ENCODE results near the gene PPP1R26. TPM values are rescaled to one million over a fixed set of nuclear protein-coding genes. Genes with fewer than 3 reads are reported as not detected.

The PPP1R26 gene
- total and polyA plus RNA-seq, 5 donors from 2014 or later = 0.05 to 2.5 (median 0.35) TPM; not detected in 1

DNA sequence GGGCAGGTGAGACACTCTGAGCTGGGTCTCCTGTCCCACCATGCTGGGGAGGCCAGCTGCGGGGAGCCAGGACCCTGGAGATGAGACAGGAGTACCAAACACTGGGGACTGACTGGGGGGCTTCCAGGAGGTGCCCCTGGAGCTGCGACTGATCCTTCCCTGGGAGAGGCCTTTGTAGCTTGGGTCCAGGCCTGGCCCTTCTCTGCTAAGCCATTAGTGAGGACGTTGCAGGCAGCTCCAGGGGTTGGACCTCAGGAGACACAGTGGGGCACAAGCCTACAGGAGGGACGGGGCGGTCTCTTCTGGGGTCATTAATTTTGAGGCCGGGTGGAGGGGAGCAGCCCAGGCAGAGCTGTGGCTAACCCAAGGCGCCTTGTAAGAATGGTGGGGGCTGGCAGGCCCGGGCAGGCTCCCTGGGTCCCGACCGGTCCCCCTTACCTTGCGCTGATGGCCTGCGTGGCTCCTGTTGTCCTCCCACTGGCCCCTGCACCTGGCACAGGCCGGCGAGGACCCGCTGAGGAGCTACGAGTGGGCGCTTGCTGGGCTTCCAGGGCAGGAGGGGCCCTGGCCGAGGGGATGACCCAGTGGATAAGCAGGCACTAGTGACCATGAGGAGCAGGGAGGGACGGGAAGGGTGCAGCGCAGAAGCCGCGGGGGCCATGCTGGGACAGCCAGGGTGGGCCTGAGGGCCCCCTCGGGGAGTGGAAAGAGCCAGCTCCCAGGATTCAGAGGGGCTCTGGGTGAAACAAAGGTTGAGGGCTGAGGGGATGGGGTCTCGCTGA, 26.0 kb downstream of the PPP1R26 start:
- no peak overlapping the region for H3K4me3 ChIP-seq (ENCODE audit: low read depth, low read length)

DNA sequence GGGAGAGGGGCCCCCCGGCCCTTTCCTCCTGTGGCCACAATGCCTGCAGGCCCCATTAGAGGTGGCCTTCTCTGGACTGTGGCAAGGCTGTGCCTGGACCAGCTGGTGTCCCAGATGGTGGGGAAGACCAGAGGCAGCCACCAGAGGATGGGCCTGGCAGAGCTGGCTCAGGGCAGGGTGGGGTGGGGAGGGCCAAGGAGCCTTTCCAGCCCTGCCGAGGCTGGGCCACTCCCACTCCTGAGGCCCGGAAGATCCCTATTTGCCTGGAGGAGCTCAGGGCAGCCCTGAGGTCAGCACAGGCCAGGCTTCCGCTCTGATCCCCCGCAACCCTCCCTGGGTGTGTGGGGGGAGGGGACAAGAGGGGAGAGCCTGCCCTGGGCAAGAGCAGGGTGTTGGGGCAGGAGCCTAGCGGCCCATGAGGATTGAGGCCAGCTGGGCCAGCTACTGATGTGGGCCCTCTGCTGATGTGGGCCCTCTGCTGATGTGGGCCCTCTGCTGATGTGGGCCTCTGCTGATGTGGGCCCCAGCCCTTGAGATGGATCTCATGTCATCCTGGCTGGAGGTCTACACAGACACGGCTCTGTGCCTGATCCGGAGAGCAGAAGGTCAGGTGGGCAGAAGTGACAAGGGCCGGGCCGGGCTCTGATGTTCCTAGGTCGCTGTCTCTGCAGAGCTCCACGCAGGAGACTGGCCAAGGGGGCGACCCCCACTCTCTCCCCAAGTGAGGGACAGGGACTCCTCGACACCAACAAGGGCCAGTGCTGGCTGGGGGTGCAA, 26.9 kb downstream of the PPP1R26 start:
- Histone ChIP-seq H3K27ac (ENCODE audit: insufficient read depth, low read length, poor library complexity, severe bottlenecking) (no peak overlapping the region), H3K27me3 (ENCODE audit: control insufficient read depth, insufficient read depth, low read length) (no peaks in the 10 kb centered on the region), H3K4me1 (ENCODE audit: control insufficient read depth, insufficient read depth, low read length, poor library complexity, severe bottlenecking) (peaks cover 12% of the 10 kb centered on the region), H3K36me3 (ENCODE audit: control insufficient read depth, insufficient read depth, low read length) (peaks cover 23% of the 10 kb centered on the region), H3K9me3 (ENCODE audit: control insufficient read depth in 2 of 2, low read length in 2 of 2) (peaks cover 4 to 6% of the 10 kb centered on the region in 2 experiments), H3K4me3 (ENCODE audit: low read depth, low read length) (no peak overlapping the region)
- Mint-ChIP-seq H3K36me3 (peaks cover 13% of the 10 kb centered on the region), H3K27me3 (peaks cover 4% of the 10 kb centered on the region), H3K4me1 (peaks cover 0 to 23% (median 13%) of the 10 kb centered on the region in 4 donors), H3K27ac (no peak overlapping the region), H3K4me3 (no peak overlapping the region), H3K9me3 (peaks cover 0 to 10% (median 3%) of the 10 kb centered on the region in 7 donors)
- ATAC-seq (ENCODE audit: low read depth in 2 of 2) = no peak
- no peak for DNase-seq

More for the DNA sequence above, 26.0 kb downstream of the PPP1R26 start:
- peaks cover 23% of the 10 kb centered on the region for H3K36me3 ChIP-seq (ENCODE audit: control insufficient read depth, insufficient read depth, low read length)
- peaks cover 0 to 24% (median 13%) of the 10 kb centered on the region in 4 donors for H3K4me1 Mint-ChIP-seq
- H3K27me3 Mint-ChIP-seq = peaks cover 4% of the 10 kb centered on the region
- ATAC-seq (ENCODE audit: low read depth in 2 of 2) = no peak
- H3K4me1 ChIP-seq (ENCODE audit: control insufficient read depth, insufficient read depth, low read length, poor library complexity, severe bottlenecking) = peaks cover 17% of the 10 kb centered on the region
- H3K9me3 Mint-ChIP-seq = peaks cover 0 to 10% (median 3%) of the 10 kb centered on the region in 7 donors
- H3K36me3 Mint-ChIP-seq = peaks cover 13% of the 10 kb centered on the region
- no peaks in the 10 kb centered on the region for H3K27me3 ChIP-seq (ENCODE audit: control insufficient read depth, insufficient read depth, low read length)
- no peak overlapping the region for H3K27ac ChIP-seq (ENCODE audit: insufficient read depth, low read length, poor library complexity, severe bottlenecking)
- H3K9me3 ChIP-seq (ENCODE audit: control insufficient read depth in 2 of 2, low read length in 2 of 2) = peaks cover 4 to 6% of the 10 kb centered on the region in 2 experiments
- H3K4me3 Mint-ChIP-seq = no peak overlapping the region
- no peak for DNase-seq
- no peak overlapping the region for H3K27ac Mint-ChIP-seq

DNA sequence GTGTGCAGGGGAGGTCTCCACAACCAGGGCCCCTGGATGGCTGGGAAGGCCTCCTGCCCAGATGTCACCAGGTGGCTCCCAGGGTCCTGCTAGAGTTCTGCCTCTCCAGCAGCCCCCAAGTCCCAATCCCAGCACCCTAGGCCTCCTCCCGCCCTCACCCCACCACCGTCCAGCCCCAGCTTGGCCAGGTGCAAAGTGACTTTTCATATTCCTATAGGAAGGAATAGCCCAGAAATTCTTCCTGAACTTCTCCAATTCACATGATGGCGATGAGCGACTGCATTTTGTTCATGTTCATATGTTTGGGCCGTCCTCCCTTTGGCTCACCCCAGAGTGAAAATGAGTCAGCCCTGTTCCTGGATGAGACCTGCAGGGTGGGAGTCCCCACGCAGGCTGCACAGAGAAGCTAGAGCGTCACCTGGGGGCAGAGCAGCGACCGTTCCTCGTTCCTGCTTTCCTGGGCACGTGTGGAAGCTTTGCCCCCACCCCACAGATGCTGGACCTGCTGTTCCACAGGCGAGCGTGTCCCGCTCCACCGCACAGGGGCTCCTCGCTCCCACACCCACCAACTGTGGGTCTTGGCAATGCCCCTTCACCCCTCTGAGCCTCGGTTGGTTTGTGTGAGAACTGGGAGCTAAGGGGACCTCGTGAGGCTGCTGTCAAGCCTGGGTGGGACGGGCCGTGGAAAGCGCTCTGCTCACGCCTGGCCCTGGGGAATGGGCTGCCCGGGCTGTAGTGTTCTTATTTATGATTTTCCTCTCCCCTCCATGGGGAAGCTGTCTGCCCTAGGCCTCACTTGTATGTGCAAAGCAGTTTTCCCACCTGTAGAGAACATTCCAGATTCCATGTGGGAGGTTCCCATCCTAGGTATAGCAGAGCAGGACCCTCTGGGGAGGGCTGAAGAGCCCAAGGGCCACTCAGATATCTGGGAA, 27.8 kb downstream of the PPP1R26 start:
- Histone ChIP-seq H3K36me3 (ENCODE audit: control insufficient read depth, insufficient read depth, low read length) (peaks cover 23% of the 10 kb centered on the region), H3K27me3 (ENCODE audit: control insufficient read depth, insufficient read depth, low read length) (no peaks in the 10 kb centered on the region), H3K4me1 (ENCODE audit: control insufficient read depth, insufficient read depth, low read length, poor library complexity, severe bottlenecking) (peaks cover 3% of the 10 kb centered on the region), H3K4me3 (ENCODE audit: low read depth, low read length) (no peak overlapping the region), H3K9me3 (ENCODE audit: control insufficient read depth in 2 of 2, low read length in 2 of 2) (peaks cover 4 to 6% of the 10 kb centered on the region in 2 experiments), H3K27ac (ENCODE audit: insufficient read depth, low read length, poor library complexity, severe bottlenecking) (no peak overlapping the region)
- peaks cover 4% of the 10 kb centered on the region for H3K27me3 Mint-ChIP-seq
- peak overlapping the region in 1 of 4 donors; percentile 68 for H3K4me3 Mint-ChIP-seq
- no peak overlapping the region for H3K27ac Mint-ChIP-seq
- H3K9me3 Mint-ChIP-seq = peaks cover 0 to 10% (median 3%) of the 10 kb centered on the region in 7 donors
- H3K36me3 Mint-ChIP-seq = peaks cover 13% of the 10 kb centered on the region
- peaks cover 0 to 14% (median 8%) of the 10 kb centered on the region in 4 donors for H3K4me1 Mint-ChIP-seq
- no peak for DNase-seq
- ATAC-seq (ENCODE audit: low read depth in 2 of 2) = no peak

DNA sequence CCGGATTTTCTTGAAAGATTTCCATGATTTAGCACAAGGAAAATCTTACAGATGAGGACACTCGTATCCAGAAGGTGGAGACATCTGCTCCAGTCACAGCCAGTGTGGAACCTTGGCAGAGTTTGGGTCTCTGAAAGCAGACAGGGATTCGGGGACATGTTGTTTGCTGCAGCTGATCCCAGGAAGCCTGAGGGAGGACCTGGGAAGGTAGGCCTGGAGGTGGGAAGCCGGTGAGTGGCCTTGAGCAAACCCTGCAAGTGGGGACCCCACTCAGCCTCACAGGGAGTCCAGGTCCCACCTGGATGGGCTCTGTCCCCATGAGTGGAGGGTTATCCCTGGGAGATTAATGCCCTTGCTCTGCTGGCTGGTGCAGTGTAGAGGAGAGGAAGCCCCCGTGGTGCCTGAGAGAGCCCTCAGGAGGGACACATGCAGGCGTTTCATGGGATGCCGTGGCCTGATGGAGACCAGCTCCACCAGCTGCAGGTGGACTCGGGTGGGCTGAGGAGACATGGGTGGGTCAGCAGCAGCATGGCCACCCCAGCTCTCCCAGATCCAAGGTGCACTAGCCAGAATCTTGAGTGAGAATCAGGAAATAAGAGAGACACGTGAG, 28.7 kb downstream of the PPP1R26 start:
- Mint-ChIP-seq H3K9me3 (peaks cover 0 to 10% (median 3%) of the 10 kb centered on the region in 7 donors), H3K36me3 (peaks cover 9% of the 10 kb centered on the region), H3K27ac (no peak overlapping the region), H3K27me3 (peaks cover 4% of the 10 kb centered on the region), H3K4me1 (peaks cover 0 to 11% (median 6%) of the 10 kb centered on the region in 4 donors), H3K4me3 (peak overlapping the region in 1 of 4 donors; percentile 29)
- Histone ChIP-seq H3K27ac (ENCODE audit: insufficient read depth, low read length, poor library complexity, severe bottlenecking) (no peak overlapping the region), H3K27me3 (ENCODE audit: control insufficient read depth, insufficient read depth, low read length) (no peaks in the 10 kb centered on the region), H3K4me1 (ENCODE audit: control insufficient read depth, insufficient read depth, low read length, poor library complexity, severe bottlenecking) (no peaks in the 10 kb centered on the region), H3K36me3 (ENCODE audit: control insufficient read depth, insufficient read depth, low read length) (peaks cover 16% of the 10 kb centered on the region), H3K9me3 (ENCODE audit: control insufficient read depth in 2 of 2, low read length in 2 of 2) (peaks cover 4 to 6% of the 10 kb centered on the region in 2 experiments), H3K4me3 (ENCODE audit: low read depth, low read length) (no peak overlapping the region)
- DNase-seq = no peak
- no peak for ATAC-seq (ENCODE audit: low read depth in 2 of 2)

DNA sequence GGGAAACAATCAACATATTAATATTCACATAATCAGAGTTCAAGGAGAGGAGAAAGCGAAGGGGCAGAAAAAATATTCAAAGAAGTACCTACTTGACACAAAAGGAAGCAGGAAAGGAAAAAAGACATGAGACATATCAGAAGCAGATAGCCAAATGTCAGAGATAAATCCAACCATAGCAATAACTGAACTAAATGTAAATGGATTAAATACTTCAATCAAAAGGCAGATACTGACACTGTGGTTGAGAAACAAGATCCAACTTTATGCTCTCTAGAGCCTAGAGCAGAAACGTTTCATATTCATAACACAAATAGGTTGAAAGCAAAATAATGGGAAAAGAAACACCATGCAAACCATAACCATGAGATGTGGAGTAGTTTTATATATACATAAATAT, 29.9 kb downstream of the PPP1R26 start:
- Histone ChIP-seq H3K9me3 (ENCODE audit: control insufficient read depth in 2 of 2, low read length in 2 of 2) (peaks cover 4 to 6% of the 10 kb centered on the region in 2 experiments), H3K27me3 (ENCODE audit: control insufficient read depth, insufficient read depth, low read length) (no peaks in the 10 kb centered on the region), H3K4me3 (ENCODE audit: low read depth, low read length) (no peak overlapping the region), H3K4me1 (ENCODE audit: control insufficient read depth, insufficient read depth, low read length, poor library complexity, severe bottlenecking) (no peaks in the 10 kb centered on the region), H3K27ac (ENCODE audit: insufficient read depth, low read length, poor library complexity, severe bottlenecking) (no peak overlapping the region), H3K36me3 (ENCODE audit: control insufficient read depth, insufficient read depth, low read length) (peaks cover 5% of the 10 kb centered on the region)
- H3K27ac Mint-ChIP-seq = no peak overlapping the region
- H3K9me3 Mint-ChIP-seq = peaks cover 0 to 10% (median 3%) of the 10 kb centered on the region in 7 donors
- DNase-seq (no peak), ATAC-seq (ENCODE audit: low read depth in 2 of 2) (no peak)
- peaks cover 0 to 3% (median 3%) of the 10 kb centered on the region in 4 donors for H3K4me1 Mint-ChIP-seq
- H3K4me3 Mint-ChIP-seq = no peak overlapping the region
- peaks cover 4% of the 10 kb centered on the region for H3K27me3 Mint-ChIP-seq
- H3K36me3 Mint-ChIP-seq = peaks cover 3% of the 10 kb centered on the region

DNA sequence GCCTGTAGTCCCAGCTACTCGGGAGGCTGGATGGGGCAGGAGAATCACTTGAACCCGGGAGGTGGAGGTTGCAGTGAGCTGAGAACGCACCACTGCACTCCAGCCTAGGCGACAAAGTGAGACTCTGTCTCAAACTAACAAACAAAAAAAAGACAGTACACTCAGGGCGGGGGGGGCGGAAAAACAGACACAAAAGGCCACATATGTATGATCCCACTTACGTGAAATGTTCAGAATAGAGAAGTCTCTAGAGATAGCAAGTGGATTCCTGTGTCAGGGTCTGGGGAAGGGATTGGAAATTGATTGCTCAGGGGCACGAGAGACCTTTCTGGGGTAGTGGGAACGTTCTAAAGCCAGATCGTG, 32.6 kb downstream of the PPP1R26 start:
- Mint-ChIP-seq H3K4me3 (no peak overlapping the region), H3K27ac (peak overlapping the region in 1 of 3 donors; percentile 27), H3K27me3 (peaks cover 4% of the 10 kb centered on the region), H3K9me3 (peaks cover 0 to 10% (median 3%) of the 10 kb centered on the region in 7 donors), H3K4me1 (peaks cover 0 to 2% (median 0%) of the 10 kb centered on the region in 4 donors), H3K36me3 (no peaks in the 10 kb centered on the region)
- H3K27ac ChIP-seq (ENCODE audit: insufficient read depth, low read length, poor library complexity, severe bottlenecking) = no peak overlapping the region
- no peaks in the 10 kb centered on the region for H3K36me3 ChIP-seq (ENCODE audit: control insufficient read depth, insufficient read depth, low read length)
- no peak overlapping the region for H3K4me3 ChIP-seq (ENCODE audit: low read depth, low read length)
- H3K27me3 ChIP-seq (ENCODE audit: control insufficient read depth, insufficient read depth, low read length) = no peaks in the 10 kb centered on the region
- no peaks in the 10 kb centered on the region for H3K4me1 ChIP-seq (ENCODE audit: control insufficient read depth, insufficient read depth, low read length, poor library complexity, severe bottlenecking)
- ATAC-seq (ENCODE audit: low read depth in 2 of 2) (no peak), DNase-seq (no peak)
- peaks cover 4 to 6% of the 10 kb centered on the region in 2 experiments for H3K9me3 ChIP-seq (ENCODE audit: control insufficient read depth in 2 of 2, low read length in 2 of 2)

DNA sequence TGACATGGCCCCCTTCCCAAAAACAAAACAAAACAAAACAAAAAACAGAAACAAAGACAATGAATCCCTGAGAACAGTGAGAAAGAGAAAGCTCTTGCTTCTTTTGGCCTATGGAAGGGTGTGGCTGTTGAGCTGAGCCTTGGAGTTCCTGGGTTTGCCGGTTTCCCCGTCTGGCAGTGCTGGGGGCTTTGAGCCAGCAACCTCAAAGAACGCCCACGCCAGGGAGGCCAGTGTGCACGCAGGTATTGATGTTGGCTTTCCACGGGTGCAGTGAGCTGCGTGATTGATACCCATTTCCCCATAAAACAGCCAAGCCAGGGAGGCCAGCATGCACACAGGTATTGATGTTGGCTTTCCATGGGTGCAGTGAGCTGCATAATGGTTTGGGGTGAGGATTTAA, 33.3 kb downstream of the PPP1R26 start:
- Mint-ChIP-seq H3K9me3 (peaks cover 0 to 10% (median 3%) of the 10 kb centered on the region in 7 donors), H3K36me3 (no peaks in the 10 kb centered on the region), H3K4me1 (peaks cover 0 to 2% (median 0%) of the 10 kb centered on the region in 4 donors), H3K27me3 (peaks cover 4% of the 10 kb centered on the region), H3K27ac (no peak overlapping the region), H3K4me3 (no peak overlapping the region)
- Histone ChIP-seq H3K4me1 (ENCODE audit: control insufficient read depth, insufficient read depth, low read length, poor library complexity, severe bottlenecking) (no peaks in the 10 kb centered on the region), H3K36me3 (ENCODE audit: control insufficient read depth, insufficient read depth, low read length) (no peaks in the 10 kb centered on the region), H3K9me3 (ENCODE audit: control insufficient read depth in 2 of 2, low read length in 2 of 2) (peaks cover 4 to 6% of the 10 kb centered on the region in 2 experiments), H3K27ac (ENCODE audit: insufficient read depth, low read length, poor library complexity, severe bottlenecking) (no peak overlapping the region), H3K4me3 (ENCODE audit: low read depth, low read length) (no peak overlapping the region), H3K27me3 (ENCODE audit: control insufficient read depth, insufficient read depth, low read length) (no peaks in the 10 kb centered on the region)
- ATAC-seq (ENCODE audit: low read depth in 2 of 2) = no peak
- no peak for DNase-seq

Measured in CD4-positive, CD25-positive, alpha-beta regulatory T cell (primary cell).